Stimulated activated CD4-positive, alpha-beta T cell treated with anti-CD3 and anti-CD28 coated beads, Interleukin-4, amount 100 ng/mL, for 1 hour (primary cell): Measurements from ENCODE around the gene B4GALT5.
"Not testable (repeated sequence)": the region's sequence is repeated elsewhere in the genome, so short reads cannot be mapped to it uniquely, and the experiment has no call there.

Experiments used
- DNase-seq: peaks from one replicate; pipeline ENCODE4 v3.0.0-alpha.2; 2020

B4GALT5 gene

GRCh38 chr20:49713753-49714712 lies at the start of gene B4GALT5:
B4GALT5 (minus strand) TSS chr20:49713878; CDS start chr20:49713690, 188 bp downstream.
- DNase-seq = peak; percentile 72

- DNase-seq = no peak
Observed at GRCh38 chr20:49762940-49763766, 49.5 kb upstream of the B4GALT5 start.

GRCh38 chr20:49761888-49762287 lies 48.2 kb upstream of the B4GALT5 start:
- not testable (repeated sequence) for DNase-seq

GRCh38 chr20:49759266-49759950 lies 45.7 kb upstream of the B4GALT5 start:
- no peak for DNase-seq

GRCh38 chr20:49758781-49759180 lies 45.1 kb upstream of the B4GALT5 start:
- no peak for DNase-seq

- no peak for DNase-seq
Observed at GRCh38 chr20:49757597-49757996, 43.9 kb upstream of the B4GALT5 start.

- DNase-seq = no peak
Observed at GRCh38 chr20:49756241-49756640, 42.6 kb upstream of the B4GALT5 start.

GRCh38 chr20:49754596-49754995 lies 40.9 kb upstream of the B4GALT5 start:
- DNase-seq = no peak

GRCh38 chr20:49753133-49753532 lies 39.5 kb upstream of the B4GALT5 start:
- DNase-seq = no peak

GRCh38 chr20:49752201-49752903 lies 38.7 kb upstream of the B4GALT5 start:
- DNase-seq = no peak

GRCh38 chr20:49751397-49751736 lies 37.7 kb upstream of the B4GALT5 start:
- DNase-seq = no peak

GRCh38 chr20:49750611-49751396 lies 37.1 kb upstream of the B4GALT5 start:
- no peak for DNase-seq

- no peak for DNase-seq
Observed at GRCh38 chr20:49749625-49750024, 35.9 kb upstream of the B4GALT5 start.

- no peak for DNase-seq
Observed at GRCh38 chr20:49748525-49748838, 34.8 kb upstream of the B4GALT5 start.

- no peak for DNase-seq
Observed at GRCh38 chr20:49747707-49748524, 34.2 kb upstream of the B4GALT5 start.

- DNase-seq = no peak
Observed at GRCh38 chr20:49742948-49743347, 29.3 kb upstream of the B4GALT5 start.

GRCh38 chr20:49741977-49742376 lies 28.3 kb upstream of the B4GALT5 start:
- no peak for DNase-seq

GRCh38 chr20:49740807-49741206 lies 27.1 kb upstream of the B4GALT5 start:
- no peak for DNase-seq

GRCh38 chr20:49739042-49739441 lies 25.4 kb upstream of the B4GALT5 start:
- DNase-seq = no peak

- DNase-seq = no peak
Observed at GRCh38 chr20:49737260-49737659, 23.6 kb upstream of the B4GALT5 start.

GRCh38 chr20:49729780-49730179 lies 16.1 kb upstream of the B4GALT5 start:
- DNase-seq = no peak
